GM18511 (cell line): ENCODE data around the gene ENOX1.
"Not testable (repeated sequence)": the region's sequence is repeated elsewhere in the genome, so short reads cannot be mapped to it uniquely, and the experiment has no call there.

Experiments
- ATAC-seq: cut with Tn5 transposase; IDR thresholded peaks from one replicate; pipeline ENCODE4 v1.9.1; 2021; ENCODE audit warnings: mild to moderate bottlenecking, moderate library complexity; ENCODE audit not compliant: unreplicated experiment

The ENOX1 gene

GRCh38 chr13:43441899-43442499 is 344.8 kb downstream of the ENOX1 start:
- no peak for ATAC-seq

DNA sequence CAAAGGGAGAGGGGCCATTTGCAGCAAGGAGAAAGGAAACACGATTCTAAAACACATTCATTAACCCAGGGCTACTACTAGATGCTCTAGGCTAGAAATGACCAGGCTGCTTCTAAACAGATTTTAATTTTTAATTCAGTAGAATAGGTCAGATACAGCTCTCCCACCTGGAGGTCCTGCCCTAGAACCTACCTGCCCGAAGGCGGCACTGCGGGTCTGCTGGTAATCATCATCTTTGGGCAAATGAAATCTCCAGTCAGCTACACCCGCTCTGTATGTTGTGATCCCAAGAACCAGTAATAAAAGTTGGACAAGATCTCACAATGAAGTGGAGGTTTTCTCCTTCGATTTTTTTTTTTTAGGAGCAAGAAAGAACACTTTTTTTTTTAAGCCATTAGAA is 345.3 kb downstream of the ENOX1 start:
- no peak for ATAC-seq

DNA sequence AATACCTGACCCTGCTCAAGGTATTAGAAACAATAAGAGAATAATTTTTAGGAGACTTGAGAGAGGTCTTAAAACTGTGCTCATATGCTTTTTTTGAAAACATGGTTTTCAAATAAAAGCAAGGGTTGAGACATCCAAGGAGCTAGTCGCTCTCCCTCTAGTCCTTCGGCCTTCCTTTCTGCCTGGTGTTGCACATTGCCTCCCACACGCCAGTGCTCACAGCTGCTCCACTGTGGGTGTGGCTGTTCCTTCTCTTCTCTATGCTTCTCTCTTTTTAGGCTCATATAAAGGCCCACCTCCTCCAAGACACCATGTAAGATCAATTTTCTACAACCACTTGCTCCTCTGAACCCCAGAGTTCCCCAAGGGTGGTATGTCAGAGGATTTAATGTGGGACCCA is 352.6 kb downstream of the ENOX1 start:
- ATAC-seq = no peak

- no peak for ATAC-seq
Observed at GRCh38 chr13:43433691-43434141, 353.1 kb downstream of the ENOX1 start.

GRCh38 chr13:43432958-43433357 is 353.8 kb downstream of the ENOX1 start:
- no peak for ATAC-seq

- ATAC-seq = no peak
Observed at GRCh38 chr13:43431841-43432240, 354.9 kb downstream of the ENOX1 start.

DNA sequence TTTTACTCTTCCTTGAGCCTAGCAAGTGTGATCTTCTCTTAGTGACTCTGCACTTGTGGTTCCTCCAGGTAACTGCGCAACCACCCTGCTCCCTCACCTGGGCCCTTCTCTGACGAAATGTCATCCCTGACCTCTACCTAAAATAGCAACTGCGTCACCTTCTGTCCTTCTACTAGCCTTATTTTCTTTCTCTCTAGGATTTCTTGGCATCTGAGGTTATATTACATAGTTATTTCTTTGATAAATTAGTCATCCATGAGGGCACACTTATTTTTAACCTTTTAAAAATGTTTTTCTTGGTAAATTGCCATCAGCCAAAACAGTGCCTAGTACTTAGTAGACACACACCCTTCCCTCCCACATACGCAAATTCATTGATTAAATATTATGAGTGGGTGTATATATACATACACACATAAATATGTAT is 355.5 kb downstream of the ENOX1 start:
- ATAC-seq = no peak

DNA sequence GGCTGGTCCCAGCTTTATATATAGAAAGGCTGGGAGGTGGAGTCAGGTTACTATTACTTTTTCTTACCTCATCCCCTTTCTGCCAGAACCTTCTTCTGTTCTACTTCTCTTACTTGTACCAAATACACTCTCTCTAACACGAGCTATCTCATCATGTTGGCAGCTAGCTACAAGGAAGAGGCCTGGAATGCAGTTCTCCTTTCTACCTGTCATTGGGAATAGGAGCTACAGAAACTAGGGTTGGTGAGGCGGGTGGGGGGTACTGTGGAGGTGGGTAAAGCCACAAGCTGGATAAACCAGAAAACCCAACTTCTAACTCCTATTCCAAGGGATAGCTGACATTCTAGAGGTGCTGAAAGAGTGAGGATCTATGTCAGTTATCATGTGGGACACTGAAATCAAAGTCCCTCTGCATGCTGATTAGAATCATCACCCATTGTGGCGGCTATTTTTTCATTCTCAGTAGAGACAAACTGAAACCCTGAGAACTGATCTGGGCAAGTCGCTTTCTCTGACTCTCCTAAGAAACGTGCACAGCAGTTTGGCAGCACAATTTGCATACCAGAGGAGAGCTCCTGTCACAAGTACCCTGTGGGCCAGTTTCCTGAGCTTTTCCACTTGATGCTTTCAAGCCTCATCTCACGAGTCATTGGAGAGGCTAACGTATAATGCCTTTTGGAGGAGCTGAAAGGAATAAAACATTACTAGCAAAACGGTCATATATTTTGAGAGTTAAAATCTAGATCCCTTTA is 358.1 kb downstream of the ENOX1 start:
- no peak for ATAC-seq

DNA sequence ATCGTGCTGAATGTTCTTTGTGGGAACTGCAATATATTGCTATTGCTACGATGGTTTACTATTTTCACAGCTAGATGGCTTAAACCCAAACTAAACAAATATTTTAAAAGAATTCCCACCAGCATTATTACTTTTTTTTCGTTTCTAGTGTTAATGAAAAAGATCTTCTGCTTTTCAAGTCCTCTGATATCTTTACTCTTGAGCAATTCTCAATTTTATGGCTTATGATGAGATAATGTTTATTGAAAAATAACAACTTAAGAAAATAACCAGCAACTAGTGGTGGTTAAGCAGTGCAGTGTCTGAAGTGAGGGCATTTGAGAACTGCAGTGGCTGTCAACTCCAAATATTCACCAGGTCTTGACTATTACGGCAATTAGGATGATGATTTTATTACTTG is 360.4 kb downstream of the ENOX1 start:
- no peak for ATAC-seq

DNA sequence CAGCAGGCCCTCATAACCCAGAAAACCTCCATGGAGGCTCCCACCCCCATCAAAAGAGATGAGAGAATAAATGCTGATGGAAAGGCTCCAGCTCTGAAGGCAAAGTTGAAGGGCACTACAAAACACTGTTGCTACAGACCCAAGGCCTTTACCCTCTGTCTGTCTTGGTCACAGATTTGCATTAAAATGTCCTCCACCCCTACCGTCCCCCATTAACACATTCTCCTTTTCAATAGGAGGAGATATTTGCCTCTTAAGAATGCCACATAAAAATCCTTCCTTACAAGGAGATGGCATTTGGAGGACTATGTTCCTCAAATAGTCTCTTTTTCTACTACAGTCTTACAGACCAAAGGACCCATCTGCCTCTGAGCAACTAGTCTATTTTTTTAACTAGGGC is 361.5 kb downstream of the ENOX1 start:
- ATAC-seq = no peak

- no peak for ATAC-seq
Observed at GRCh38 chr13:43424412-43424811, 362.4 kb downstream of the ENOX1 start.

DNA sequence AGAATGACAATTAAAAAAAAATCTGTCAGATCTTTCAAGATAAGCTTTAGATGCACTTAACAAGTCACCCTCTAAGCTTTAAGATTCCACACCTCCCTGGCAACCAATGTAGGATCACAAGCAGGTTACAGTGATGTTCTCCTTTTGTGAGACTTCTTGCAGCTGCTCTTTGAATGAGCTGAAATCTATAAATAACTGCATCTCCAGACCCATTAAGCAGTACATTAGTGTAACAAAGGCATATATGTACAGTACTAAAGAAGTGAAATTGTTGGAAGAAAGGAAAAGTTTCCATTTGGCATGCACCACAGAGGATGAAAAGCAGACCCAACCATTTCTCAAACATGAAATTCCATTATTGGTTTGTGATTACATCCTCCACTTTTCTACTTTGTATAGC is 364.7 kb downstream of the ENOX1 start:
- no peak for ATAC-seq

- ATAC-seq = not testable (repeated sequence)
Observed at GRCh38 chr13:43416842-43417241, 369.9 kb downstream of the ENOX1 start.

GRCh38 chr13:43416408-43416807 is 370.4 kb downstream of the ENOX1 start:
- ATAC-seq = not testable (repeated sequence)

- ATAC-seq = not testable (repeated sequence)
Observed at GRCh38 chr13:43415903-43416391, 370.8 kb downstream of the ENOX1 start.

DNA sequence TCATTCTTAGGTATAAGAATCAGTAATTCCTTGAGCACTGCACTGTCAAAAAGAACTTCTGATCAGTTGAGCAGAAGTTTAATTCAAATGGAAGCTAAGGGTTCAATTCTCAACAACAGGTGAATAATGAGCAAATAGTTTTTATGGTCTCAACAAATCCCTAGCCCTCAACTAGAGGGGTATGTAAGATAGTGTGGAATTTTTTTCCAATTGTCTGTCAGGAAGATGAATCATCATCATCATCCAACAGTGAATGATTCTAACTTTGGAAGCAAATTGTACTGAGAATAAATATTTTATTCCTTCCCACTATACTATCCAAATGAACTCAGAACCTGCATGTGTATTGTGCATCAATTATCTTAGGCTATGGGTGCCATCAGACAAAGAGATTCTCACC is 372.7 kb downstream of the ENOX1 start:
- ATAC-seq = no peak

GRCh38 chr13:43411741-43412140 is 375.0 kb downstream of the ENOX1 start:
- no peak for ATAC-seq

DNA sequence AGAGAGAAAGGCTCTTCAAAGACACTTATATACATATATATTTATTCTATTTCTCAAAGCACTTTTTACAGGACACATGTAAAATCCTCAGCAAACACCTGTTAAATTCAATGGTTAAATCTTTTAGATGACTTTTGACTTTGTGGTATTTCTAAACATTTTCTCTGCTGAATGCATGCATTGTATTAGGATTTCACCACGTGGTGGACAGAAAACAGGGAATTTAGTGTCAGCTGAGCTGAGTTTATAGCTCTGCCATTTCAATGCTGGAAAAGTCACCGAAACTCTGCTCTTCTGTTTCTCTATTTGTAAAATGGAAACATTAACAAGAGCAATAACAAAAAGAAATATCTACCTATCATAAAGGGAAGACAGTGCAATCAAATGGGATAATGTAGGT is 375.6 kb downstream of the ENOX1 start:
- ATAC-seq = no peak

GRCh38 chr13:43408274-43408673 is 378.5 kb downstream of the ENOX1 start:
- no peak for ATAC-seq

GRCh38 chr13:43407023-43407581 is 379.7 kb downstream of the ENOX1 start:
- no peak for ATAC-seq

DNA sequence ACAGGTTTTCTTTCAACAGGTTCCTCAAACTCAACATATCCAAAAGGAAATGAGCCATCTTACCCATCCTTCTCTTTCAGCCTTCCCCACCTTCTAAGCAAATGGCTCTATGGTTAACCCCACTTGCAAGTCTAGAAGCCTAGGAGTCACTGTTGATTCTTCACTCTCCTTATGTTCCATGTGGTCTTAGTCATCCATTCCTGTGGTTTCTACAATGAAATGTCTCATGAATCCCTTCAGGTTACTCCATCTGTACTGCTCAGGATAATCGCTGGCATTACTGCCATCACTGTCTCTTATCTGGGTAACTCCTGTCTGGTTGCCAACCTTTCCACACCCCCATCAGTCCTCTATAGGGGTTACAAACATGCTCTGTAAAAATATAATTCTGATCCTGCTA is 381.3 kb downstream of the ENOX1 start:
- ATAC-seq = no peak

GRCh38 chr13:43402380-43402779 is 384.4 kb downstream of the ENOX1 start:
- ATAC-seq = no peak
